Measurements from ENCODE around the gene FCER2. TPM values are rescaled to one million over a fixed set of nuclear protein-coding genes. Genes with fewer than 3 reads are reported as not detected.

The FCER2 gene
- total RNA-seq, 1 donor from 2014 or later: not detected

GRCh38 chr19:7734220-7735203, 32.6 kb upstream of the FCER2 start:
- H3K27ac Mint-ChIP-seq (ENCODE audit: unreplicated experiment): no peak overlapping the region
- no peak for TF ChIP-seq CTCF (IDR thresholded peaks at IDR 0.05; ENCODE audit: unreplicated experiment)
- DNase-seq (ENCODE audit: low spot score): no peak
- H3K27me3 Mint-ChIP-seq (ENCODE audit: unreplicated experiment): peaks cover 14% of the 10 kb centered on the region
- no peaks in the 10 kb centered on the region for H3K36me3 Mint-ChIP-seq (ENCODE audit: low read depth, unreplicated experiment)
- H3K4me3 Mint-ChIP-seq (ENCODE audit: unreplicated experiment): no peak overlapping the region
- H3K4me1 Mint-ChIP-seq (ENCODE audit: unreplicated experiment): no peaks in the 10 kb centered on the region
- H3K9me3 Mint-ChIP-seq (ENCODE audit: unreplicated experiment): no peaks in the 10 kb centered on the region

GRCh38 chr19:7733376-7733775, 31.4 kb upstream of the FCER2 start:
- H3K27me3 Mint-ChIP-seq (ENCODE audit: unreplicated experiment): peaks cover 23% of the 10 kb centered on the region
- no peak for DNase-seq (ENCODE audit: low spot score)
- no peak for TF ChIP-seq CTCF (IDR thresholded peaks at IDR 0.05; ENCODE audit: unreplicated experiment)
- no peaks in the 10 kb centered on the region for H3K4me1 Mint-ChIP-seq (ENCODE audit: unreplicated experiment)
- H3K36me3 Mint-ChIP-seq (ENCODE audit: low read depth, unreplicated experiment): no peaks in the 10 kb centered on the region
- no peaks in the 10 kb centered on the region for H3K9me3 Mint-ChIP-seq (ENCODE audit: unreplicated experiment)
- H3K27ac Mint-ChIP-seq (ENCODE audit: unreplicated experiment): no peak overlapping the region
- no peak overlapping the region for H3K4me3 Mint-ChIP-seq (ENCODE audit: unreplicated experiment)

GRCh38 chr19:7732045-7732444, 30.1 kb upstream of the FCER2 start, which contains the start of gene CLEC4G:
CLEC4G (minus strand) TSS chr19:7732110; CDS start chr19:7732102, 8 bp downstream.
- Mint-ChIP-seq H3K9me3 (ENCODE audit: unreplicated experiment) (no peaks in the 10 kb centered on the region), H3K27me3 (ENCODE audit: unreplicated experiment) (peaks cover 29% of the 10 kb centered on the region)

DNA sequence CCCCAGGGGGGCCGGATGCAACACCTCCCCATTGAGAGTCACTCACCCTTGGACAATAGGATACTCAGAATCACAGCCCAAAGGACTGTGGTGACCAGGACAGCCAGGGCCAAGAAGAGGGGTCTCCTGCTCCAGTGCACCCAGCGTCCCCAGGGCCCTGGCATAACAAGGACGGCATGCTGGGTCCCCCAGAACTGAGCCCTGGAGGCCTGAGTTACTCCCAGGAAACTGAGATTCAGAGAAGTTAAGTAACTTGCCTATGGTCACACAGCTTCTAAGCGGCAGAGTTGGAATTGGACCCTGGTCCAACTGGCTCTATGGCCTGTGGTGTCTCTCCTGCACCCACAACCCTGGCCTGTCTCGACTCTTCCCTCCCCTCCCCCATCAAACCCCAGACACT, 29.7 kb upstream of the FCER2 start:
- H3K36me3 Mint-ChIP-seq (ENCODE audit: low read depth, unreplicated experiment): no peaks in the 10 kb centered on the region

More at GRCh38 chr19:7732045-7732444, 30.1 kb upstream of the FCER2 start, which contains the start of gene CLEC4G:
- Mint-ChIP-seq H3K4me3 (ENCODE audit: unreplicated experiment) (no peak within 1 kb of the TSS), H3K27ac (ENCODE audit: unreplicated experiment) (no peak within 1 kb of the TSS), H3K36me3 (ENCODE audit: low read depth, unreplicated experiment) (no peaks in the 10 kb centered on the region), H3K4me1 (ENCODE audit: unreplicated experiment) (no peaks in the 10 kb centered on the region)
- no peak for DNase-seq (ENCODE audit: low spot score)
- TF ChIP-seq CTCF (IDR thresholded peaks at IDR 0.05; ENCODE audit: unreplicated experiment): no peak

More for the DNA sequence above, 29.7 kb upstream of the FCER2 start:
- no peak for DNase-seq (ENCODE audit: low spot score)
- no peak for TF ChIP-seq CTCF (IDR thresholded peaks at IDR 0.05; ENCODE audit: unreplicated experiment)
- Mint-ChIP-seq H3K27me3 (ENCODE audit: unreplicated experiment) (peaks cover 29% of the 10 kb centered on the region), H3K9me3 (ENCODE audit: unreplicated experiment) (no peaks in the 10 kb centered on the region), H3K27ac (ENCODE audit: unreplicated experiment) (no peak overlapping the region), H3K4me1 (ENCODE audit: unreplicated experiment) (no peaks in the 10 kb centered on the region), H3K4me3 (ENCODE audit: unreplicated experiment) (no peak overlapping the region)

All from endothelial cell (in vitro differentiated cells).